C1 segment of cervical spinal cord (tissue), 14 donors: ENCODE measurements around the gene TGFBR2.

Experiments
- DNase-seq, 14 donors: peaks; one replicate each; lab custom pipeline; 2025; lab: John Stamatoyannopoulos, UW

TGFBR2 gene

GRCh38 chr3:30673425-30674341 lies 67.3 kb downstream of the TGFBR2 start:
- DNase-seq = no peak

DNA sequence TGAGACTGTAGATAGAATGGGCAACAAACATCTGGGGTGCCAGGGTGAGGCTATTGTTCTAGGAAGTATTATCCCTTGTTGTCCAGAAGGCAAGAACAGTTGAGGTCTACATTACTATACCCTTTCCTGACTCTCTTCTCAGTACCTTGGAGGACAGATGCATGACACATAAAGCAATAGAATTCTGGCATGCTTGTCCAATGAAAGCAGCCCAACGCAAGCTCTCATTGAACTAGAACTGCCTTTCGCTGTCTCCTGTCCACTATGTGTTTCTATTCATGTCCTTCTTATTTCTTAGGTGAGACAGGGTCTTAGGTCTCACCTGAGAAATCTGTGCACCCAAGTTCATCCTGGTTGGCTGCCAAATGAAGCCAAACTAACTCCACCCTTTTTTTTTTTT lies 68.6 kb downstream of the TGFBR2 start:
- no peak for DNase-seq

DNA sequence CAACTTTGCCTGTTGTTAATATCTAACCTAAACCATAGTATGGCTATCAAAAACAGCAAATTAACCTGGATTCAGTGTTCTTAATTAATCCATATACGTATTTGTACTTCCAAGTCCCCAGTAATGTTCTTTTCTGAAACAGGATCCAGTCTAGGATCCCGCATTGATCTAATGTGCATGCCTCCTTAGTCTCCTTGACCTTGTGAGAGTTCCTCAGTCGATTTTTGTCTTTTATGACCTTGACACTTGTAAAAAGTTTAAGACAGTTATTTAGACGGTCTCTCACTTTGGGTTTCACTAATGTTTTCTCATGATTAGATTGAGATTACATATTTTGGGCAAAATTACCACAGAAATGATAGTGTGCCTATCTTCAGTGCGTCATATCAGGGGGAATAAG lies 69.4 kb downstream of the TGFBR2 start:
- DNase-seq = no peak

- no peak for DNase-seq
Observed at GRCh38 chr3:30676424-30677346, 70.3 kb downstream of the TGFBR2 start.

DNA sequence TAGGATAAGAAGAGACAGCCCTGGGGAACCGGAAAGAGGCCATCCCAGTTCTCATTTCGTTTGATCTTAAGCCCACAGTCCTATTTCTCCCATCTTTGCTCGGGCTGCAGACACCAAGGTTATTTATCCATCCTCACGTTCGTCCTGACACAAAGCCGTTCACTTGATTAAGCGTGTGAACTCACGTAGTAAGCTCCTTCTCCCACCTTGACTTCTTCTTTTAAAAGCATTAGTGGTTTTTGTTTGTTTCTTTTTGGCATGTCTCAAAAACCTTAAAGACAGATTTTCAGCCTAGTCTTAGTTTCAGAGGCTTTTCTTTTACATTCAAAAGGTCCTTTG lies 70.9 kb downstream of the TGFBR2 start:
- DNase-seq = no peak

DNA sequence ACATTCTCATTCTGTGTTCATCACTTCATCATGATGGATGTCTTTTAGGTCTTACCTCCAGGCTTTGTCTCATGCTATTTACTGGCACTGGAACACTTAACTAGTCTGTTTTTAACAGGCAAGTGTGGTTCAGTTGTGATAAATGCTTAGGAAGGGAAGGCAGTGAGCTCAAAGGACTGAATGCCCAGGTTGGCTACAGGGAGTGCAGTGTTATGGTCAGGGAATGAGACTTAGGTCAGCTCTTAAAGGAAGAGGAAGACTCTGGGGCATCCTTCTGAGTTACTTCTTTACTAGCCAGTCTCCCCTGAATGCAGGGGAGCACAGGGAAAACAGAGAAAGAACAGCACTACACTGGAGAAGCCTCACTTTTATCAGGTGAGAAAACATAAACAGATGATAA lies 72.6 kb downstream of the TGFBR2 start:
- no peak for DNase-seq

- DNase-seq = peak in 12 of 14 donors; percentile 12 to 73 (median 59)
Observed at GRCh38 chr3:30680789-30681648, 74.6 kb downstream of the TGFBR2 start.

DNA sequence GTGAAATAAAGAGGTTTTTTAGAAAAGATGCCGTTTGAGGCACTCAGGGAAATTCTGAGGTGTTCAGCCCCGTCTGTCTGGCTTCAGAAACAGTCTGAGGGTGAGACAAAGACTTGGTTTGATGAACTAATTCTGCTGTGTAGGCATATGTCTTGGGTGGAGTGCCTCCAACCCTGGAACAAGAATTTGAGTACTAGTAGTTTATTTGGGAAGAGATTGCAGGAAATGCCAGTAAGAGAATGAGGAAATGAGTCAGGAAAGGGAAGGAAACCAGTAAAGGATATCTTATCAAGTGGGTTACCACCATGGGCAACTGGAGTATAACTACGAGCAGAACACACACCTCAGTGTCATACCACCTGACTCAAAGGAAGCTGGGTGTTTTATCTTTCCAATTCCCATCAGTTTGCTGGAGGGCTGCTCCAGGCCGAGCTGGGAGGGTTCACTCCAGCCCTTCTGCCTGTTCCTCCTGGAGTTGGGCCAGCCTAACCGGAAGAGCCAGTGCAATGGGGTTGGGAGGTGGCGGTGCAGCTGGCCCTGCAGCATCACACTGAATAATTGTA lies 75.3 kb downstream of the TGFBR2 start:
- peak in 3 of 14 donors; percentile 30 to 45 (median 32) for DNase-seq

- DNase-seq = no peak
Observed at GRCh38 chr3:30682434-30683155, 76.2 kb downstream of the TGFBR2 start.

DNA sequence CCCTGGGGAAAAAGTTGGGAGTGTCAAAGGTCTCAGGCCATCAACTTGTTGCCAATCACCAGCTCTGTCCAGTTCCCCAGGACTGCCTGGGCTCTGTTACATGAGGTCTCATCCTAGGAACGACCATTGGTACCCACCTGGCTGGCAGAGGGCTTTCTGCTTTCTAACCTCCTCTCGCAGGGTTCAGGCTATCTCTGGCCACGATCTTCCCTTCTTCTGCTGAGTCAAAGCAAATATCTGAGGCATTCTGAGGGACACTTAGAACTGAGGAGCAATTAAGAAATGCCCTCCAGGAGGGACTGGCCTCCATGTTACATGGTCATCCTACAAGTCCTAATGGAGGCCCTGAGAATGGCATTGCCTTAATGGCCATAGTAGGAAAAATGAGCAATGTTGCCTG lies 77.4 kb downstream of the TGFBR2 start:
- DNase-seq = no peak

GRCh38 chr3:30684356-30684755 lies 78.0 kb downstream of the TGFBR2 start:
- no peak for DNase-seq

DNA sequence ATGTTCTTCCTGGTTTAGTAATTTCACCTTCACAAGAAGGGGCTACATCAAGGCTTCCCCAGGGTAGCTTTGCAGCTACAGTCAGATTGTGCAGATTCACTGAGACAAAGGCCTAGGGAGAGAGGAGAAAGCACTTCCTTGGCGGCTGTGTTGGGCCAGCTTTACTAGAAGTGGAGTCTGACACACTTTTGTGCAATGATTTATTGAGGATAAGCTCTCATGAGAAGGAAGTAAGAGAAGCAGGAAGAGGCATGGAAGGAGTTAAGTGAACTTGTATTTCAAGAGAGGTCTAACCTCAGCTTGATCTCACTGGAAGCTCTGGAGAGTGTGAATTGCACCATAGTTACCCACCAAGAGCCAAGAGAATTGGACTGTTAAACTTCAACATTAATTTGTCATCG lies 78.9 kb downstream of the TGFBR2 start:
- no peak for DNase-seq

DNA sequence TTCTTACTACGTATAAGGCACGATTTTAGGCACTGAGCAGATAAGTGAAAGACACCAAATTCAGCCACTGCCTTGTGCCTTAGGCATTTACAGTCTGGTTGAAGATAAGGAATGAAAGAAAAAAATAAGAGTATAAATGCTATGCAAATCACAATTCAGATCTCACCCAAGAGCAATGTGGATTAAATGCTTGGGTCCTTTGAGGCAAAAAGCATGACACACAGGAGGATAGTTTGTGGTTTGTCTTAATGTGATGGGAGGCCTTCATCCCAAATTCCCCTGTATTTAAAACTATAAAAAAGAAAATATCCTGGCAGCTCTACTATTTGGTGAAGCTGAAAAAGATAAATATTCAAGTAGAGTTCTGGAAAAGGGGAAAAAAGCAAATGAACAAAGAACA lies 79.8 kb downstream of the TGFBR2 start:
- DNase-seq = no peak

DNA sequence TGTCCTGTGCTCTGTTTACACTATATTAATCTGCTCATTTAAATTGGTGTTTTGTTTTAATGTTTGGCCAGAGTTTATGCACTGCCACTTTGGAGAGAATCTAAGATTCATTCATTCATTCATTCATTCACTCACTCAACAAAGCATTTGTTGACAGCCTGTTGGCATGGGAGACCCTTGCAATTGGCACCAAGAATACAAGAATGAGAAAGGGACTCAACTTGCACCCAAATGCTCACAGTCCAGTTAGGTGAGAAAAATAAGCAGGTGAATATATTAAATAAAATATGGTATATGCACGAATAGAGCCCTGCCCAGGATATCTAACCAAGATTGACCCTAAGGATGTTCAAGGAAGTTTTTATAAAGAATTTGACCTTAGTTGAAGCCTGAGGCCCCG lies 80.4 kb downstream of the TGFBR2 start:
- DNase-seq = no peak

DNA sequence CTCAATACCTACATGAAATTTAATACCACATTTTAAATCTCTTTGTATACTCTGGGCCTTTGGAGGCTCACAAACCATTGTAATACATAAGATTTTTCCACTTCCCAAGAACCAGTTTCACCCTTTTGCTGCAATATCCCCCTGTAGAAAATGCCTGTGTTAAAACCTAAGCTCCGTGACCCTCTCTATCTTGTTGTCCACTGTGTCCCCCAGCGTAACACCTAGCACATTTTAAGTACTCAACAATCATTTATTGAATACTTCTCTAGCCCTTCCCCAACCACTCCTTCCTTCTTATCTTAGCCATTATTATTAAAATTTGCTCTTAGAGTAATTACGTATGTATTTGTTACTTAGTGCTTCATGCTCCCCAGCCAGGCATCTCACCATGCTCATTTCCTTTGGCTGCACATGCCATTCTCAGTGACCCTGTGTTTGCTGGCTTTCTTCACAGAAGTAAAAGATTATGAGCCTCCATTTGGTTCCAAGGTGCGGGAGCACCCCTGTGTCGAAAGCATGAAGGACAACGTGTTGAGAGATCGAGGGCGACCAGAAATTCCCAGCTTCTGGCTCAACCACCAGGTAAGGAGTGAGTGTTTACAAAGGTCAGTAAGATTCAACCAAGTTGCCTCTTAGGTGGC lies 81.6 kb downstream of the TGFBR2 start:
- no peak for DNase-seq

GRCh38 chr3:30688776-30689641 lies 82.6 kb downstream of the TGFBR2 start:
- peak in 1 of 14 donors; percentile 3 for DNase-seq

DNA sequence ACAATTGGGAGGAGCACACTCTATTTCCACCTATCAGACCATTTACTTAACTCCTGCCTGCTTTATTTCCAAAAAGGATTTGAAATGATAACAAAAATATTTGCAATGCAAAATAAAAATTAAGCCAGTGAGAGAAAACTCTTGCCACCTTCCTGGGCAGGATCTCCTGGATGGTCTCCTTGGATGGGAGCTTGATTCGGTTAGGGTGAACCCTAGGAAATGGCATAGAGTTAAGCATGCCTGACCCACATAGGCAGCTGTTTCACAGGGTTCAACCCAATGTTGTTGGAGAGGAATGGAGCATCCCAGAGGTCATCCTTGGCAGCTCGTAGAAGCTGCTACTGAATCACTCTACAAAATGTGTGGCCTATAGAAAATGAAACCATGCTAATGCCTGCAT lies 83.8 kb downstream of the TGFBR2 start:
- DNase-seq = no peak

DNA sequence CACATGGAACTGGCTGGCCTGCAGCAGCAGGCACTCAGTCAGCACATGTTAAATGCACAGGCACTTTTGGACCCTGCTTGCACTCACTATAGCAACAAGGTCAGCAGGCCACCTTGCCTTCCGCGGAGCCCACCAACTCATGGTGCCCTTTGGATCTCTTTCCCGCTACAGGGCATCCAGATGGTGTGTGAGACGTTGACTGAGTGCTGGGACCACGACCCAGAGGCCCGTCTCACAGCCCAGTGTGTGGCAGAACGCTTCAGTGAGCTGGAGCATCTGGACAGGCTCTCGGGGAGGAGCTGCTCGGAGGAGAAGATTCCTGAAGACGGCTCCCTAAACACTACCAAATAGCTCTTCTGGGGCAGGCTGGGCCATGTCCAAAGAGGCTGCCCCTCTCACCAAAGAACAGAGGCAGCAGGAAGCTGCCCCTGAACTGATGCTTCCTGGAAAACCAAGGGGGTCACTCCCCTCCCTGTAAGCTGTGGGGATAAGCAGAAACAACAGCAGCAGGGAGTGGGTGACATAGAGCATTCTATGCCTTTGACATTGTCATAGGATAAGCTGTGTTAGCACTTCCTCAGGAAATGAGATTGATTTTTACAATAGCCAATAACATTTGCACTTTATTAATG lies 85.0 kb downstream of the TGFBR2 start:
- no peak for DNase-seq

DNA sequence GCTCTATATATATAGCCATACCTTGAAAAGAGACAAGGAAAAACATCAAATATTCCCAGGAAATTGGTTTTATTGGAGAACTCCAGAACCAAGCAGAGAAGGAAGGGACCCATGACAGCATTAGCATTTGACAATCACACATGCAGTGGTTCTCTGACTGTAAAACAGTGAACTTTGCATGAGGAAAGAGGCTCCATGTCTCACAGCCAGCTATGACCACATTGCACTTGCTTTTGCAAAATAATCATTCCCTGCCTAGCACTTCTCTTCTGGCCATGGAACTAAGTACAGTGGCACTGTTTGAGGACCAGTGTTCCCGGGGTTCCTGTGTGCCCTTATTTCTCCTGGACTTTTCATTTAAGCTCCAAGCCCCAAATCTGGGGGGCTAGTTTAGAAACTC lies 85.5 kb downstream of the TGFBR2 start:
- DNase-seq = no peak
